ENCODE results near the gene TM4SF5. TPM values are rescaled to one million over a fixed set of nuclear protein-coding genes. Genes with fewer than 3 reads are reported as not detected.

Gene TM4SF5
- total and polyA plus RNA-seq, 2 of the 8 experiments (the other 6 are each of a cell fraction or from before 2014, with no cell fraction given): not detected

GRCh38 chr17:4788159-4788806 is 16.6 kb downstream of the TM4SF5 start (continued):
- TF ChIP-seq CHD7 (IDR thresholded peaks at IDR 0.05; ENCODE audit: insufficient replicate concordance, low read length): no peak
- TF ChIP-seq USF2 (IDR thresholded peaks at IDR 0.05; ENCODE audit: low read length): no peak
- no peak for TF ChIP-seq PHF8 (conservative IDR thresholded peaks at IDR 0.05; ENCODE audit: low read depth, low read length)
- TF ChIP-seq JUND (IDR thresholded peaks at IDR 0.05; ENCODE audit: low read length): no peak
- TF ChIP-seq EGR1 (IDR thresholded peaks at IDR 0.05; ENCODE audit: borderline replicate concordance, low read depth, low read length): no peak
- no peak for TF ChIP-seq RFX5 (IDR thresholded peaks at IDR 0.05; ENCODE audit: borderline replicate concordance, low read depth, low read length)
- no peak for TF ChIP-seq KDM1A (IDR thresholded peaks at IDR 0.05; ENCODE audit: borderline replicate concordance, low read length)
- TF ChIP-seq KDM4A (IDR thresholded peaks at IDR 0.05; ENCODE audit: low read depth, low read length, severe bottlenecking): no peak
